HepG2 (cell line): ENCODE measurements around the gene KCNK18. TPM values are rescaled to one million over a fixed set of nuclear protein-coding genes. Genes with fewer than 3 reads are reported as not detected.

Source experiments
- ATAC-seq: fragments of 200-7000 bp; cut with Tn5 transposase; 3 replicates; pipeline ENCODE4 v1.9.1; 2020; ENCODE audit warnings: mild to moderate bottlenecking, moderate library complexity
- BruUV-seq: library from RNA; stranded (reverse); fragments of 400-500 nt; replicated peaks from 2 replicates; lab custom pipeline; 2021; lab: Mats Ljungman, UMichigan
- CTCF ChIA-PET: fragments of 300-600 bp; formaldehyde crosslinking; extraction: SDS; loops from one replicate; lab custom pipeline; 2021; ENCODE audit warnings: low total read pairs, inconsistent platforms, low intra/inter-chr PET ratio; lab: Yijun Ruan, JAX
- POLR2A ChIA-PET: fragments of 350-600 bp; sonication (Branson Sonifier 250); formaldehyde crosslinking; loops from one replicate; lab custom pipeline; 2020; ENCODE audit warnings: antibody characterized with exemption, inconsistent platforms; lab: Yijun Ruan, JAX
- DNase-seq: peaks from one replicate; pipeline ENCODE4 v3.0.0-alpha.2; 2015; ENCODE audit warnings: low spot score
- FAIRE-seq: peaks from 3 replicates; lab custom pipeline; 2011; peaks lifted over from hg19 to GRCh38; lab: Jason Lieb, UNC
- H2AFZ ChIP-seq: one replicate; pipeline ENCODE4 v1.6.1; 2011; ENCODE audit warnings: low read length, inconsistent platforms
- H3K27ac ChIP-seq: fragments of 300-600 bp; 3 replicates; pipeline ENCODE4 v1.8.0; 2011; ENCODE audit warnings: mixed run types, mild to moderate bottlenecking, mixed read lengths, low read length, inconsistent platforms; ENCODE audit not compliant: insufficient read depth; ENCODE audit errors: extremely low read length
- H3K27me3 ChIP-seq, 2 experiments: fragments of 200-600 bp in 1 of 2; 2 replicates in 1 of 2; 3 replicates in 1 of 2; pipeline versions ENCODE4 v1.6.0 to v1.8.0; 2011; ENCODE audit warnings: low read length in 2 of 2, mild to moderate bottlenecking in 2 of 2, moderate library complexity in 2 of 2, inconsistent platforms in 1 of 2; ENCODE audit not compliant: insufficient read depth in 2 of 2, control insufficient read depth in 1 of 2
- H3K36me3 ChIP-seq, 2 experiments: fragments of 200-600 bp in 1 of 2; replicated peaks in 1 of 2; 2 replicates in 1 of 2; 3 replicates in 1 of 2; pipeline versions ENCODE4 v1.5.1 to v1.8.0; 2011; ENCODE audit warnings: low read length in 2 of 2, inconsistent platforms in 1 of 2; ENCODE audit not compliant: insufficient read depth in 2 of 2, control insufficient read depth in 1 of 2
- H3K4me1 ChIP-seq: 2 replicates; pipeline ENCODE4 v1.5.1; 2012; ENCODE audit warnings: low read length, inconsistent platforms; ENCODE audit not compliant: insufficient read depth
- H3K4me2 ChIP-seq: 2 replicates; pipeline ENCODE4 v1.6.0; 2011; ENCODE audit warnings: low read depth, low read length, inconsistent platforms
- H3K4me3 ChIP-seq, 3 experiments: fragments of 200-600 bp in 1 of 3; sonication (generic), shearing (Covaris generic) in 1 of 3; replicated peaks in 1 of 3; 2 replicates each; pipeline ENCODE4 v1.5.1; 2011 to 2016; ENCODE audit warnings: low read length in 3 of 3, inconsistent platforms in 2 of 3, low read depth in 2 of 3, mild to moderate bottlenecking in 2 of 3, control low read depth in 1 of 3, mixed read lengths in 1 of 3; ENCODE audit not compliant: insufficient read depth in 1 of 3
- H3K79me2 ChIP-seq: one replicate; pipeline ENCODE4 v1.6.1; 2011; ENCODE audit warnings: low read length, inconsistent platforms; ENCODE audit not compliant: insufficient read depth
- H3K9ac ChIP-seq: 2 replicates; pipeline ENCODE4 v1.6.0; 2011; ENCODE audit warnings: mild to moderate bottlenecking, low read depth, low read length, inconsistent platforms; ENCODE audit not compliant: insufficient read depth
- H3K9me3 ChIP-seq: 2 replicates; pipeline ENCODE4 v1.5.1; 2012; ENCODE audit warnings: mild to moderate bottlenecking, low read length
- H4K20me1 ChIP-seq: 2 replicates; pipeline ENCODE4 v1.6.0; 2011; ENCODE audit warnings: inconsistent platforms, mild to moderate bottlenecking, low read length, moderate library complexity; ENCODE audit not compliant: insufficient read depth
- CCAR2 ChIP-seq: fragments of 200-400 bp; formaldehyde crosslinking; optimal IDR thresholded peaks from 2 replicates; pipeline ENCODE3; 2018; ENCODE audit warnings: low read depth, mild to moderate bottlenecking, low read length, moderate library complexity
- CEBPB ChIP-seq: IDR thresholded peaks from 2 replicates; pipeline ENCODE4 v1.6.1; 2011; ENCODE audit warnings: low read depth, low read length, improper control_type of control experiment, borderline replicate concordance
- EHMT2 ChIP-seq: fragments of 200-600 bp; sonication (generic); IDR thresholded peaks from 2 replicates; pipeline ENCODE4 v1.7.0; 2017; ENCODE audit warnings: antibody characterized with exemption, low read depth, low read length, borderline replicate concordance
- ELF4 ChIP-seq: sonication (generic); formaldehyde crosslinking; IDR thresholded peaks from 2 replicates; pipeline ENCODE4 v1.5.0; 2020; ENCODE audit warnings: missing genetic modification reagents, mild to moderate bottlenecking, moderate library complexity, borderline replicate concordance
- GATAD2A ChIP-seq: IDR thresholded peaks from 2 replicates; pipeline ENCODE4 v1.6.1; 2016
- RAD51 ChIP-seq: fragments of 450-650 bp; IDR thresholded peaks from 2 replicates; pipeline ENCODE4 v1.6.1; 2016; ENCODE audit warnings: borderline replicate concordance
- SIN3B ChIP-seq: fragments of 150-350 bp; IDR thresholded peaks from 2 replicates; pipeline ENCODE4 v1.6.1; 2014; ENCODE audit warnings: low read length
- SMC3 ChIP-seq: IDR thresholded peaks from 2 replicates; pipeline ENCODE4 v1.6.1; 2011; ENCODE audit warnings: low read length, improper control_type of control experiment
- SRSF1 ChIP-seq: fragments of 200-400 bp; formaldehyde crosslinking; optimal IDR thresholded peaks from 2 replicates; pipeline ENCODE3; 2017; ENCODE audit warnings: mild to moderate bottlenecking, low read depth, low read length, moderate library complexity
- ZBTB33 ChIP-seq: sonication (generic); formaldehyde crosslinking; IDR thresholded peaks from 2 replicates; pipeline ENCODE4 v1.4.0; 2020; ENCODE audit warnings: missing genetic modification reagents
- ZNF839 ChIP-seq: sonication (generic); formaldehyde crosslinking; IDR thresholded peaks from 2 replicates; pipeline ENCODE4 v1.4.0; 2020; ENCODE audit warnings: missing genetic modification reagents, mild to moderate bottlenecking, borderline replicate concordance
- WGBS: methylation state at CpG from one replicate; pipeline ENCODE4 v1.1.6; 2017; ENCODE audit warnings: low lambda C conversion rate; 5-methylcytosine and 5-hydroxymethylcytosine counted together
- in situ Hi-C: cut with HindIII; loops from 2 replicates; pipeline ENCODE4 v1.10.0; 2017; ENCODE audit warnings: low pct_unique_long_range_greater_than_20kb; ENCODE audit not compliant: extremely low pct_ligation_motif_present
- intact Hi-C: fragments of 100-400 bp; cut with micrococcal nuclease; formaldehyde crosslinking; loops from one replicate; pipeline ENCODE4 v1.10.0; 2022; ENCODE audit not compliant: unreplicated experiment
- polyA plus RNA-seq, 8 experiments: library from polyadenylated mRNA; depleted of rRNA in 3 of 8; stranded (reverse) in 7 of 8; unstranded in 1 of 8; fragments of >200 nt; fragmentation: Illumina TruSeq in 4 of 8; extraction: Trizol in 4 of 8; gene quantifications; 2 replicates each; pipeline versions ENCODE4 v1.2.1 to v1.2.3, GENCODE V29; 2011 to 2016; ENCODE audit warnings: low read depth in 4 of 8, missing spikeins in 1 of 8, mixed read lengths in 1 of 8; ENCODE audit not compliant: insufficient read depth in 1 of 8
- total RNA-seq, 5 experiments: library from RNA; depleted of rRNA; stranded (reverse); fragments of >200 nt; fragmentation: Illumina TruSeq; extraction: Trizol; gene quantifications; 2 replicates each; pipeline ENCODE4 v1.2.3, GENCODE V29; 2016; ENCODE audit warnings: low read depth in 1 of 5
- TF ChIP-seq, protein P1 (sequence below), 2 experiments: sonication (generic) in 1 of 2; formaldehyde crosslinking in 1 of 2; IDR thresholded peaks; 2 replicates each; pipeline versions ENCODE4 v1.5.1 to v1.6.1; 2011 to 2020; ENCODE audit warnings: borderline replicate concordance in 1 of 2, low read depth in 1 of 2, low read length in 1 of 2, mild to moderate bottlenecking in 1 of 2, missing genetic modification reagents in 1 of 2, moderate library complexity in 1 of 2

The KCNK18 gene
- total and polyA plus RNA-seq, 2 of the 13 experiments (the other 11 are each of a cell fraction or from before 2014, with no cell fraction given), result not detected

- Histone ChIP-seq H3K27ac (no peak overlapping the region), H3K9me3 (no peaks in the 10 kb centered on the region), H2AFZ (no peak overlapping the region), H3K4me2 (no peak overlapping the region), H3K4me1 (peaks cover 10% of the 10 kb centered on the region), H3K27me3 (peaks cover 2 to 9% of the 10 kb centered on the region in 2 experiments; a peak in 3 of 5 replicates), H3K4me3 (no peak overlapping the region), H4K20me1 (no peaks in the 10 kb centered on the region), H3K36me3 (no peaks in the 10 kb centered on the region), H3K79me2 (no peaks in the 10 kb centered on the region), H3K9ac (no peak overlapping the region)
- DNase-seq (no peak), ATAC-seq (no peak), FAIRE-seq (no peak)
- intact Hi-C loops, result loop anchor here (5.0 kb wide), 1 partner anchor 496 kb away; no protein-coding TSS in a partner anchor
- BruUV-seq, result no TSS peak
- ChIA-PET POLR2A (no interaction called here), CTCF (interaction anchor here (1.0 kb wide), 1 partner anchor 382 kb away, joined by 4 read pairs; no protein-coding TSS in a partner anchor)
- 4% methylated on average over 3 of the region's 3 CpGs for WGBS
- in situ Hi-C loops, result loop anchor here (10.0 kb wide), 1 partner anchor 503 kb away; no protein-coding TSS in a partner anchor
- TF ChIP-seq SIN3B, result no peak
- TF ChIP-seq, protein P1, sequence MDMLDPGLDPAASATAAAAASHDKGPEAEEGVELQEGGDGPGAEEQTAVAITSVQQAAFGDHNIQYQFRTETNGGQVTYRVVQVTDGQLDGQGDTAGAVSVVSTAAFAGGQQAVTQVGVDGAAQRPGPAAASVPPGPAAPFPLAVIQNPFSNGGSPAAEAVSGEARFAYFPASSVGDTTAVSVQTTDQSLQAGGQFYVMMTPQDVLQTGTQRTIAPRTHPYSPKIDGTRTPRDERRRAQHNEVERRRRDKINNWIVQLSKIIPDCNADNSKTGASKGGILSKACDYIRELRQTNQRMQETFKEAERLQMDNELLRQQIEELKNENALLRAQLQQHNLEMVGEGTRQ (IDR thresholded peaks at IDR 0.05; ENCODE audit: low read depth, low read length), result peak; percentile 56; the same call in 1 of the 2 replicates
- TF ChIP-seq, protein P1 (CRISPR knock-in tag; IDR thresholded peaks at IDR 0.05; ENCODE audit: borderline replicate concordance), result no peak
- peak; percentile 87 for TF ChIP-seq RAD51
- no peak for TF ChIP-seq ZNF839 (CRISPR knock-in tag)
- no peak for TF ChIP-seq EHMT2
Measured at GRCh38 chr10:117178190-117178589, 19.1 kb upstream of the KCNK18 start.

GRCh38 chr10:117184296-117184695, 13.0 kb upstream of the KCNK18 start:
- intact Hi-C loops, result no loop called here
- BruUV-seq, result no TSS peak
- Histone ChIP-seq H3K27ac (no peak overlapping the region), H3K4me1 (no peaks in the 10 kb centered on the region), H3K9me3 (no peaks in the 10 kb centered on the region), H3K4me2 (no peak overlapping the region), H3K36me3 (no peaks in the 10 kb centered on the region), H3K9ac (no peak overlapping the region), H3K4me3 (no peak overlapping the region), H3K79me2 (no peaks in the 10 kb centered on the region), H4K20me1 (no peaks in the 10 kb centered on the region), H2AFZ (no peak overlapping the region), H3K27me3 (peaks cover 2 to 7% of the 10 kb centered on the region in 2 experiments; a peak in 2 of 5 replicates)
- DNase-seq (no peak), FAIRE-seq (no peak), ATAC-seq (no peak)
- WGBS, result 0% methylated on average over 2 of the region's 10 CpGs
- POLR2A ChIA-PET, result no interaction called here
- CTCF ChIA-PET, result no interaction called here
- in situ Hi-C loops, result no loop called here
- TF ChIP-seq ELF4 (CRISPR knock-in tag), result no peak
- no peak for TF ChIP-seq SRSF1
- TF ChIP-seq SMC3, result no peak
- TF ChIP-seq CEBPB, result no peak
- TF ChIP-seq ZBTB33 (CRISPR knock-in tag), result peak; percentile 54; the same call in 1 of the 2 replicates
- no peak for TF ChIP-seq CCAR2
- no peak for TF ChIP-seq GATAD2A (CRISPR knock-in tag)
